Smooth muscle cell (in vitro differentiated cells): ENCODE data around the gene RGS4. TPM values are rescaled to one million over a fixed set of nuclear protein-coding genes. Genes with fewer than 3 reads are reported as not detected.

Experiments used
- DNase-seq: peaks from one replicate; lab custom pipeline; 2025; ENCODE audit not compliant: unreplicated experiment; lab: John Stamatoyannopoulos, UW
- H2AFZ ChIP-seq: fragments of 200-600 bp; sonication (generic); 2 replicates; pipeline ENCODE4 v1.6.0; 2016; ENCODE audit warnings: antibody characterized with exemption, low read depth, mild to moderate bottlenecking
- H3F3A ChIP-seq: fragments of 200-600 bp; sonication (generic); 2 replicates; pipeline ENCODE4 v1.6.0; 2017; ENCODE audit warnings: antibody characterized with exemption, low read depth
- H3K27ac ChIP-seq: fragments of 200-600 bp; sonication (generic); 2 replicates; pipeline ENCODE4 v1.5.1; 2016; ENCODE audit warnings: low read depth, mild to moderate bottlenecking
- H3K27me3 ChIP-seq: fragments of 200-600 bp; sonication (generic); 2 replicates; pipeline ENCODE4 v1.6.1; 2016; ENCODE audit warnings: low read depth, mild to moderate bottlenecking
- H3K36me3 ChIP-seq: fragments of 200-600 bp; sonication (generic); 2 replicates; pipeline ENCODE4 v1.5.1; 2016; ENCODE audit warnings: low read depth
- H3K4me1 ChIP-seq: fragments of 200-600 bp; sonication (generic); 2 replicates; pipeline ENCODE4 v1.5.1; 2016; ENCODE audit warnings: low read depth
- H3K4me2 ChIP-seq: fragments of 200-600 bp; sonication (generic); 2 replicates; pipeline ENCODE4 v1.6.0; 2016; ENCODE audit warnings: mild to moderate bottlenecking
- H3K4me3 ChIP-seq: fragments of 200-600 bp; sonication (generic); 2 replicates; pipeline ENCODE4 v1.5.1; 2016; ENCODE audit warnings: mild to moderate bottlenecking
- H3K79me2 ChIP-seq: fragments of 200-600 bp; sonication (generic); 2 replicates; pipeline ENCODE4 v1.6.0; 2016; ENCODE audit warnings: low read depth, mild to moderate bottlenecking
- H3K9ac ChIP-seq: fragments of 200-600 bp; sonication (generic); 2 replicates; pipeline ENCODE4 v1.6.0; 2016; ENCODE audit warnings: low read depth
- H3K9me3 ChIP-seq: fragments of 200-600 bp; sonication (generic); replicated peaks from 2 replicates; pipeline ENCODE4 v1.5.1; 2016; ENCODE audit warnings: low read depth
- H4K20me1 ChIP-seq: fragments of 200-600 bp; sonication (generic); 2 replicates; pipeline ENCODE4 v1.6.0; 2016; ENCODE audit warnings: low read depth
- whole genome bisulfite sequencing: methylation state at CpG from one replicate; pipeline ENCODE4 v1.1.7; 2016; ENCODE audit warnings: low lambda C conversion rate; 5-methylcytosine and 5-hydroxymethylcytosine counted together
- polyA plus RNA-seq: library from polyadenylated mRNA; unstranded; fragments of >200 nt; fragmentation: Nextera tagmentation; extraction: Ambion mirVana; gene quantifications from 2 replicates; pipeline ENCODE4 v1.2.1, GENCODE V29; 2016
- total RNA-seq: library from RNA; depleted of rRNA; stranded (reverse); fragments of >200 nt; gene quantifications from 2 replicates; pipeline ENCODE4 v1.2.3, GENCODE V29; 2014
- TF ChIP-seq, protein P1 (sequence below): fragments of 200-600 bp; sonication (generic); IDR thresholded peaks from 2 replicates; pipeline ENCODE4 v1.5.1; 2017; ENCODE audit warnings: borderline replicate concordance, mild to moderate bottlenecking, antibody characterized with exemption; ENCODE audit not compliant: insufficient read depth, poor library complexity, severe bottlenecking

The RGS4 gene
- total and polyA plus RNA-seq, 2 experiments from 2014 or later = 6.2 to 50.6 TPM

DNA sequence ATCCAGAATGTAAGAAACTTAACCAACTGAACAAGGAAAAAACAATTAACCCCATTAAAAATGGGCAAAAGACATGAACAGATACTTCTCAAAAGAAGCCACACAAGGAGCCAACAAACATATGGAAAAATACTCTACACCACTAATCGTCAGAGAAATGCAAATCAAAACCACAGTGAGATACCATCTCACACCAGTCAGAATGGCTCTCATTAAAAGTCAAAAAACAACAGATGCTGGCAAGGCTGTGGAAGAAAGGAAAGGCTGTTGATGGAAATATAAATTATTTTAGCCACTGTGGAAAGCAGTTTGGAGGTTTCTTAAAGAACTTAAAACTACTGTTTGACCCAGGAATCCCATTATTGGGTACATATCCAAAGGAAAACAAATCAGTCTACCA lies 51.2 kb downstream of the RGS4 start:
- Histone ChIP-seq H3K79me2 (no peaks in the 10 kb centered on the region), H3K27ac (no peak overlapping the region), H3K4me3 (no peak overlapping the region), H3K27me3 (peaks cover 6% of the 10 kb centered on the region), H4K20me1 (no peaks in the 10 kb centered on the region), H3K9ac (no peak overlapping the region), H3K9me3 (no peaks in the 10 kb centered on the region), H3F3A (no peaks in the 10 kb centered on the region), H3K36me3 (no peaks in the 10 kb centered on the region), H2AFZ (no peak overlapping the region), H3K4me2 (no peak overlapping the region), H3K4me1 (no peaks in the 10 kb centered on the region)
- TF ChIP-seq, protein P1, sequence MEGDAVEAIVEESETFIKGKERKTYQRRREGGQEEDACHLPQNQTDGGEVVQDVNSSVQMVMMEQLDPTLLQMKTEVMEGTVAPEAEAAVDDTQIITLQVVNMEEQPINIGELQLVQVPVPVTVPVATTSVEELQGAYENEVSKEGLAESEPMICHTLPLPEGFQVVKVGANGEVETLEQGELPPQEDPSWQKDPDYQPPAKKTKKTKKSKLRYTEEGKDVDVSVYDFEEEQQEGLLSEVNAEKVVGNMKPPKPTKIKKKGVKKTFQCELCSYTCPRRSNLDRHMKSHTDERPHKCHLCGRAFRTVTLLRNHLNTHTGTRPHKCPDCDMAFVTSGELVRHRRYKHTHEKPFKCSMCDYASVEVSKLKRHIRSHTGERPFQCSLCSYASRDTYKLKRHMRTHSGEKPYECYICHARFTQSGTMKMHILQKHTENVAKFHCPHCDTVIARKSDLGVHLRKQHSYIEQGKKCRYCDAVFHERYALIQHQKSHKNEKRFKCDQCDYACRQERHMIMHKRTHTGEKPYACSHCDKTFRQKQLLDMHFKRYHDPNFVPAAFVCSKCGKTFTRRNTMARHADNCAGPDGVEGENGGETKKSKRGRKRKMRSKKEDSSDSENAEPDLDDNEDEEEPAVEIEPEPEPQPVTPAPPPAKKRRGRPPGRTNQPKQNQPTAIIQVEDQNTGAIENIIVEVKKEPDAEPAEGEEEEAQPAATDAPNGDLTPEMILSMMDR = no peak
- no peak for DNase-seq
- 13% methylated on average over 1 of the region's 1 CpG for WGBS

DNA sequence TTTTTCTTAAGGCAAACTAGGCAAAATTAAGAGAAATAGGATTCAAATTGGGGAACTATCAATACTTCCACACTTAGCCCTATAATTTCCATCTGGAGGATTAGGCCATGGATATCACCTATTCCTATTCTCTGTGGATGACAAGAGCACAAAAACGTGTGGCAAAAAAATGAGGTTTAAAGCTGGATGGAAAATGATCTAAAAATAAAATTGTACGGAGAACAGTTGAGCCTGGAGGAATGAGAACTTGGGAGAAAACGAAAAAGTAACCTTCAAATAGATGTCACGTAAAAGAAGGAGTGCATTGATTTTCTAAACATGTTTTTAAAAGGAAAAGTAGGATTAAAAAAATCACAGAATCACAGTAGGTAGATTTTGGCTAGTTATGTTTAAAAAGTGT lies 55.7 kb downstream of the RGS4 start:
- no peak overlapping the region for H2AFZ ChIP-seq
- no peaks in the 10 kb centered on the region for H3F3A ChIP-seq
- peaks cover 6% of the 10 kb centered on the region for H3K27me3 ChIP-seq
- no peak overlapping the region for H3K9ac ChIP-seq
- H4K20me1 ChIP-seq = no peaks in the 10 kb centered on the region
- no peak overlapping the region for H3K4me2 ChIP-seq
- H3K36me3 ChIP-seq = no peaks in the 10 kb centered on the region
- H3K9me3 ChIP-seq = no peaks in the 10 kb centered on the region
- TF ChIP-seq, protein P1 = no peak
- H3K79me2 ChIP-seq = no peaks in the 10 kb centered on the region
- no peak overlapping the region for H3K4me3 ChIP-seq
- no peak overlapping the region for H3K27ac ChIP-seq
- DNase-seq = no peak
- WGBS = 71% methylated on average over 4 of the region's 4 CpGs
- H3K4me1 ChIP-seq = no peaks in the 10 kb centered on the region

Other genes with a start within 250 kb of the RGS4 start
- gene CCDC190, start 208.2 kb upstream of the RGS4 start, total RNA-seq = not detected in 2 replicates
- 0.27 TPM in 1 of 2 replicates, not detected in the other for gene CCDC190, start 208.2 kb upstream of the RGS4 start, polyA plus RNA-seq
- 5.2 and 49.1 TPM in 2 replicates for gene RGS5, start 133.6 kb downstream of the RGS4 start, total RNA-seq
- gene RGS5, start 133.6 kb downstream of the RGS4 start, polyA plus RNA-seq = 1.9 and 2.5 TPM in 2 replicates